Measurements from ENCODE around the gene MTSS2. TPM values are rescaled to one million over a fixed set of nuclear protein-coding genes. Genes with fewer than 3 reads are reported as not detected.
A peak's percentile ranks its signal among the peaks of the same experiment; 100 is the strongest.

MTSS2 gene
- total RNA-seq, 2 donors from 2014 or later, result 0.11 to 0.67 TPM

- ATAC-seq (replicated peaks), result no peak
- Mint-ChIP-seq H3K27me3 (peaks cover 3% of the 10 kb centered on the region), H3K36me3 (ENCODE audit: low read depth) (no peaks in the 10 kb centered on the region), H3K4me1 (no peaks in the 10 kb centered on the region), H3K27ac (no peak overlapping the region), H3K4me3 (no peak overlapping the region), H3K9me3 (no peaks in the 10 kb centered on the region)
These were observed 2.4 kb upstream of the MTSS2 start for GRCh38 chr16:70688246-70688742.

GRCh38 chr16:70687671-70688245 is 1.9 kb upstream of the MTSS2 start:
- peak overlapping the region; percentile 29 for H3K4me3 Mint-ChIP-seq
- no peaks in the 10 kb centered on the region for H3K4me1 Mint-ChIP-seq
- no peaks in the 10 kb centered on the region for H3K36me3 Mint-ChIP-seq (ENCODE audit: low read depth)
- no peaks in the 10 kb centered on the region for H3K9me3 Mint-ChIP-seq
- no peak for ATAC-seq (replicated peaks)
- H3K27me3 Mint-ChIP-seq, result peaks cover 3% of the 10 kb centered on the region
- H3K27ac Mint-ChIP-seq, result no peak overlapping the region

- H3K27ac Mint-ChIP-seq, result no peak overlapping the region
- peaks cover 3% of the 10 kb centered on the region for H3K27me3 Mint-ChIP-seq
- H3K4me1 Mint-ChIP-seq, result no peaks in the 10 kb centered on the region
- H3K36me3 Mint-ChIP-seq (ENCODE audit: low read depth), result no peaks in the 10 kb centered on the region
- H3K4me3 Mint-ChIP-seq, result peak overlapping the region; percentile 29
- no peaks in the 10 kb centered on the region for H3K9me3 Mint-ChIP-seq
- ATAC-seq (replicated peaks), result no peak
These were observed 1.3 kb upstream of the MTSS2 start for GRCh38 chr16:70687102-70687511.

- no peak overlapping the region for H3K4me3 Mint-ChIP-seq
These were observed 686 bp upstream of the MTSS2 start for GRCh38 chr16:70686376-70687101.

GRCh38 chr16:70685061-70685937 is 554 bp downstream of the MTSS2 start:
- no peak for ATAC-seq (replicated peaks)
- Mint-ChIP-seq H3K4me3 (no peak overlapping the region), H3K4me1 (no peaks in the 10 kb centered on the region), H3K36me3 (ENCODE audit: low read depth) (no peaks in the 10 kb centered on the region), H3K27ac (no peak overlapping the region), H3K9me3 (no peaks in the 10 kb centered on the region), H3K27me3 (peaks cover 3% of the 10 kb centered on the region)

More at GRCh38 chr16:70686376-70687101, 686 bp upstream of the MTSS2 start:
- Mint-ChIP-seq H3K4me1 (no peaks in the 10 kb centered on the region), H3K36me3 (ENCODE audit: low read depth) (no peaks in the 10 kb centered on the region), H3K27me3 (peaks cover 3% of the 10 kb centered on the region), H3K27ac (no peak overlapping the region), H3K9me3 (no peaks in the 10 kb centered on the region)
- no peak for ATAC-seq (replicated peaks)

- no peaks in the 10 kb centered on the region for H3K4me1 Mint-ChIP-seq
- H3K9me3 Mint-ChIP-seq, result no peaks in the 10 kb centered on the region
- H3K27ac Mint-ChIP-seq, result no peak overlapping the region
- H3K27me3 Mint-ChIP-seq, result peaks cover 3% of the 10 kb centered on the region
- H3K4me3 Mint-ChIP-seq, result no peak overlapping the region
- ATAC-seq (replicated peaks), result no peak
- no peaks in the 10 kb centered on the region for H3K36me3 Mint-ChIP-seq (ENCODE audit: low read depth)
These were observed 1.4 kb downstream of the MTSS2 start for GRCh38 chr16:70684146-70685060.

- H3K27me3 Mint-ChIP-seq, result peaks cover 3% of the 10 kb centered on the region
- no peaks in the 10 kb centered on the region for H3K4me1 Mint-ChIP-seq
- H3K27ac Mint-ChIP-seq, result no peak overlapping the region
- no peak overlapping the region for H3K4me3 Mint-ChIP-seq
- no peaks in the 10 kb centered on the region for H3K9me3 Mint-ChIP-seq
- H3K36me3 Mint-ChIP-seq (ENCODE audit: low read depth), result no peaks in the 10 kb centered on the region
- no peak for ATAC-seq (replicated peaks)
These were observed 2.5 kb downstream of the MTSS2 start for GRCh38 chr16:70683146-70683944.

GRCh38 chr16:70682239-70683145 is 3.4 kb downstream of the MTSS2 start:
- no peak for ATAC-seq (replicated peaks)
- no peaks in the 10 kb centered on the region for H3K36me3 Mint-ChIP-seq (ENCODE audit: low read depth)
- no peaks in the 10 kb centered on the region for H3K4me1 Mint-ChIP-seq
- no peak overlapping the region for H3K4me3 Mint-ChIP-seq
- no peak overlapping the region for H3K27ac Mint-ChIP-seq
- peaks cover 3% of the 10 kb centered on the region for H3K27me3 Mint-ChIP-seq
- H3K9me3 Mint-ChIP-seq, result no peaks in the 10 kb centered on the region

- no peak overlapping the region for H3K27ac Mint-ChIP-seq
- no peaks in the 10 kb centered on the region for H3K9me3 Mint-ChIP-seq
- no peak overlapping the region for H3K4me3 Mint-ChIP-seq
- H3K36me3 Mint-ChIP-seq (ENCODE audit: low read depth), result no peaks in the 10 kb centered on the region
- H3K4me1 Mint-ChIP-seq, result no peaks in the 10 kb centered on the region
- no peak for ATAC-seq (replicated peaks)
- no peaks in the 10 kb centered on the region for H3K27me3 Mint-ChIP-seq
These were observed 4.2 kb downstream of the MTSS2 start for GRCh38 chr16:70681382-70682238.

- ATAC-seq (replicated peaks), result no peak
- Mint-ChIP-seq H3K27ac (no peak overlapping the region), H3K4me3 (no peak overlapping the region), H3K9me3 (no peaks in the 10 kb centered on the region), H3K36me3 (ENCODE audit: low read depth) (no peaks in the 10 kb centered on the region), H3K27me3 (no peaks in the 10 kb centered on the region), H3K4me1 (no peaks in the 10 kb centered on the region)
These were observed 5.1 kb downstream of the MTSS2 start for GRCh38 chr16:70680495-70681381.

Data from activated T-helper 17 cell treated with anti-CD3 and anti-CD28 coated beads, Interleukin-2, amount 50 U/mL, for 72 hours (primary cell).